Measurements from ENCODE around the gene TTLL12.
"Not testable (repeated sequence)": the region's sequence is repeated elsewhere in the genome, so short reads cannot be mapped to it uniquely, and the experiment has no call there.

TTLL12 gene

GRCh38 chr22:43158778-43159483 lies 28.0 kb downstream of the TTLL12 start:
- no peak overlapping the region for H3K4me3 Mint-ChIP-seq
- H3K36me3 Mint-ChIP-seq = no peaks in the 10 kb centered on the region
- H3K9me3 Mint-ChIP-seq = no peaks in the 10 kb centered on the region
- H3K27me3 Mint-ChIP-seq = no peaks in the 10 kb centered on the region
- no peak overlapping the region for H3K27ac Mint-ChIP-seq
- peaks cover 3% of the 10 kb centered on the region for H3K4me1 Mint-ChIP-seq

- Mint-ChIP-seq H3K27me3 (no peaks in the 10 kb centered on the region), H3K4me3 (no peak overlapping the region), H3K9me3 (no peaks in the 10 kb centered on the region), H3K4me1 (peaks cover 5% of the 10 kb centered on the region), H3K36me3 (no peaks in the 10 kb centered on the region), H3K27ac (no peak overlapping the region)
Observed at GRCh38 chr22:43157874-43158546, 28.9 kb downstream of the TTLL12 start.

GRCh38 chr22:43156413-43156812 lies 30.5 kb downstream of the TTLL12 start:
- Mint-ChIP-seq H3K4me3 (no peak overlapping the region), H3K9me3 (no peaks in the 10 kb centered on the region), H3K4me1 (peaks cover 13% of the 10 kb centered on the region), H3K27ac (no peak overlapping the region), H3K27me3 (no peaks in the 10 kb centered on the region), H3K36me3 (no peaks in the 10 kb centered on the region)

GRCh38 chr22:43155789-43156188 lies 31.1 kb downstream of the TTLL12 start:
- Mint-ChIP-seq H3K27ac (no peak overlapping the region), H3K36me3 (no peaks in the 10 kb centered on the region), H3K4me3 (no peak overlapping the region), H3K27me3 (no peaks in the 10 kb centered on the region), H3K4me1 (peaks cover 17% of the 10 kb centered on the region), H3K9me3 (no peaks in the 10 kb centered on the region)

- Mint-ChIP-seq H3K27me3 (no peaks in the 10 kb centered on the region), H3K36me3 (no peaks in the 10 kb centered on the region), H3K9me3 (no peaks in the 10 kb centered on the region), H3K27ac (no peak overlapping the region), H3K4me1 (peaks cover 22% of the 10 kb centered on the region), H3K4me3 (no peak overlapping the region)
Observed at GRCh38 chr22:43154887-43155536, 31.9 kb downstream of the TTLL12 start.

- Mint-ChIP-seq H3K27ac (no peak overlapping the region), H3K4me3 (no peak overlapping the region), H3K9me3 (no peaks in the 10 kb centered on the region), H3K4me1 (peaks cover 22% of the 10 kb centered on the region), H3K27me3 (no peaks in the 10 kb centered on the region), H3K36me3 (no peaks in the 10 kb centered on the region)
Observed at GRCh38 chr22:43153899-43154298, 33.0 kb downstream of the TTLL12 start.

GRCh38 chr22:43152357-43153071 lies 34.4 kb downstream of the TTLL12 start:
- Mint-ChIP-seq H3K36me3 (no peaks in the 10 kb centered on the region), H3K27me3 (no peaks in the 10 kb centered on the region), H3K4me1 (peaks cover 23% of the 10 kb centered on the region), H3K4me3 (peak overlapping the region; percentile 88), H3K27ac (peak overlapping the region; percentile 35), H3K9me3 (no peaks in the 10 kb centered on the region)

- Mint-ChIP-seq H3K36me3 (no peaks in the 10 kb centered on the region), H3K4me3 (peak overlapping the region; percentile 88), H3K27me3 (no peaks in the 10 kb centered on the region), H3K4me1 (peaks cover 28% of the 10 kb centered on the region), H3K27ac (no peak overlapping the region), H3K9me3 (no peaks in the 10 kb centered on the region)
Observed at GRCh38 chr22:43152003-43152356, 35.0 kb downstream of the TTLL12 start.

- H3K4me3 Mint-ChIP-seq = peak within 1 kb of the TSS; percentile 92
- H3K27me3 Mint-ChIP-seq = no peaks in the 10 kb centered on the region
- H3K4me1 Mint-ChIP-seq = peaks cover 29% of the 10 kb centered on the region
- H3K9me3 Mint-ChIP-seq = no peaks in the 10 kb centered on the region
- peak within 1 kb of the TSS; percentile 85 for H3K27ac Mint-ChIP-seq
- no peaks in the 10 kb centered on the region for H3K36me3 Mint-ChIP-seq
Observed at GRCh38 chr22:43151251-43152002, 35.5 kb downstream of the TTLL12 start, which contains the start of gene TSPO. TSPO (plus strand) TSS chr22:43151559; CDS start chr22:43159239, 7,680 bp downstream.

- Mint-ChIP-seq H3K4me1 (peaks cover 29% of the 10 kb centered on the region), H3K4me3 (peak overlapping the region; percentile 92), H3K36me3 (no peaks in the 10 kb centered on the region), H3K27ac (peak overlapping the region; percentile 85), H3K9me3 (no peaks in the 10 kb centered on the region), H3K27me3 (no peaks in the 10 kb centered on the region)
Observed at GRCh38 chr22:43150731-43151206, 36.2 kb downstream of the TTLL12 start.

GRCh38 chr22:43148581-43148980 lies 38.4 kb downstream of the TTLL12 start:
- Mint-ChIP-seq H3K36me3 (no peaks in the 10 kb centered on the region), H3K27ac (no peak overlapping the region), H3K27me3 (no peaks in the 10 kb centered on the region), H3K9me3 (no peaks in the 10 kb centered on the region), H3K4me1 (peaks cover 34% of the 10 kb centered on the region), H3K4me3 (no peak overlapping the region)

- Mint-ChIP-seq H3K27me3 (no peaks in the 10 kb centered on the region), H3K27ac (peak overlapping the region; percentile 38), H3K9me3 (no peaks in the 10 kb centered on the region), H3K4me3 (no peak overlapping the region), H3K36me3 (no peaks in the 10 kb centered on the region), H3K4me1 (peaks cover 33% of the 10 kb centered on the region)
Observed at GRCh38 chr22:43147821-43148220, 39.1 kb downstream of the TTLL12 start.

- not testable (repeated sequence) for H3K27ac Mint-ChIP-seq, H3K4me3 Mint-ChIP-seq, H3K27me3 Mint-ChIP-seq, H3K9me3 Mint-ChIP-seq, H3K36me3 Mint-ChIP-seq
- peaks cover 28% of the 10 kb centered on the region for H3K4me1 Mint-ChIP-seq
Observed at GRCh38 chr22:43146332-43146731, 40.6 kb downstream of the TTLL12 start.

- H3K27me3 Mint-ChIP-seq, H3K36me3 Mint-ChIP-seq, H3K27ac Mint-ChIP-seq, H3K4me3 Mint-ChIP-seq, H3K9me3 Mint-ChIP-seq: not testable (repeated sequence)
- H3K4me1 Mint-ChIP-seq = peaks cover 24% of the 10 kb centered on the region
Observed at GRCh38 chr22:43145371-43145770, 41.6 kb downstream of the TTLL12 start.

GRCh38 chr22:43144949-43145348 lies 42.0 kb downstream of the TTLL12 start:
- H3K4me1 Mint-ChIP-seq = peaks cover 25% of the 10 kb centered on the region
- H3K4me3 Mint-ChIP-seq = peak overlapping the region; percentile 15
- no peak overlapping the region for H3K27ac Mint-ChIP-seq
- no peaks in the 10 kb centered on the region for H3K9me3 Mint-ChIP-seq
- H3K27me3 Mint-ChIP-seq = no peaks in the 10 kb centered on the region
- H3K36me3 Mint-ChIP-seq = peaks cover 3% of the 10 kb centered on the region
